WTC11 (cell line): ENCODE results near the gene SOX5.

Source experiments
- ATF3 ChIP-seq: sonication (generic); formaldehyde crosslinking; conservative IDR thresholded peaks from 2 replicates; pipeline ENCODE4 v1.8.1; 2022; ENCODE audit warnings: mild to moderate bottlenecking, missing genetic modification reagents
- CTCF ChIP-seq: fragments of 200-600 bp; IDR thresholded peaks from 2 replicates; pipeline ENCODE4 v1.8.0; 2022; ENCODE audit warnings: antibody characterized with exemption
- ELF4 ChIP-seq: sonication (generic); formaldehyde crosslinking; IDR thresholded peaks from 2 replicates; pipeline ENCODE4 v1.8.1; 2022; ENCODE audit warnings: low read depth, mild to moderate bottlenecking, moderate library complexity, missing genetic modification reagents
- ESRRA ChIP-seq: sonication (generic); formaldehyde crosslinking; IDR thresholded peaks from 2 replicates; pipeline ENCODE4 v1.8.1; 2022; ENCODE audit warnings: mild to moderate bottlenecking, missing genetic modification reagents, borderline replicate concordance
- FOXP1 ChIP-seq: sonication (generic); formaldehyde crosslinking; IDR thresholded peaks from 2 replicates; pipeline ENCODE4 v1.8.0; 2022; ENCODE audit warnings: missing genetic modification reagents, mild to moderate bottlenecking, moderate library complexity, borderline replicate concordance
- FOXP4 ChIP-seq: sonication (generic); formaldehyde crosslinking; IDR thresholded peaks from 2 replicates; pipeline ENCODE4 v1.8.0; 2022; ENCODE audit warnings: mild to moderate bottlenecking, missing genetic modification reagents
- GABPB1 ChIP-seq: sonication (generic); formaldehyde crosslinking; IDR thresholded peaks from 2 replicates; pipeline ENCODE4 v1.8.1; 2023; ENCODE audit warnings: mild to moderate bottlenecking, missing genetic modification reagents
- HMGXB4 ChIP-seq: sonication (generic); formaldehyde crosslinking; IDR thresholded peaks from 2 replicates; pipeline ENCODE4 v1.8.1; 2023; ENCODE audit warnings: mild to moderate bottlenecking, moderate library complexity, missing genetic modification reagents
- MLX ChIP-seq: sonication (generic); formaldehyde crosslinking; IDR thresholded peaks from 2 replicates; pipeline ENCODE4 v1.8.1; 2023; ENCODE audit warnings: mild to moderate bottlenecking, missing genetic modification reagents, moderate library complexity
- PRDM15 ChIP-seq: sonication (generic); formaldehyde crosslinking; IDR thresholded peaks from 2 replicates; pipeline ENCODE4 v1.8.0; 2022; ENCODE audit warnings: missing genetic modification reagents
- RELA ChIP-seq: sonication (generic); formaldehyde crosslinking; IDR thresholded peaks from 2 replicates; pipeline ENCODE4 v1.8.1; 2022; ENCODE audit warnings: missing genetic modification reagents, mild to moderate bottlenecking, borderline replicate concordance
- ZBTB43 ChIP-seq: sonication (generic); formaldehyde crosslinking; IDR thresholded peaks from 2 replicates; pipeline ENCODE4 v1.8.1; 2023; ENCODE audit warnings: mild to moderate bottlenecking, missing genetic modification reagents

- TF ChIP-seq CTCF (no peak), PRDM15 (CRISPR knock-in tag) (no peak), ELF4 (CRISPR knock-in tag) (no peak), ESRRA (CRISPR knock-in tag) (no peak), HMGXB4 (CRISPR knock-in tag) (no peak), MLX (CRISPR knock-in tag) (no peak), ZBTB43 (CRISPR knock-in tag) (no peak), GABPB1 (CRISPR knock-in tag) (no peak), ATF3 (no peak), FOXP4 (CRISPR knock-in tag) (no peak), FOXP1 (no peak), RELA (no peak)
These were observed 125.1 kb downstream of the SOX5 start for GRCh38 chr12:23824358-23824757.
